Ectodermal cell (in vitro differentiated cells): ENCODE data around the gene DAW1.

Source experiments
- H3K27ac ChIP-seq: 2 replicates; pipeline ENCODE4 v1.7.0; 2013; ENCODE audit warnings: mild to moderate bottlenecking, low read depth, low read length; ENCODE audit not compliant: insufficient read depth, poor library complexity, severe bottlenecking
- H3K27me3 ChIP-seq: 2 replicates; pipeline ENCODE4 v1.7.0; 2013; ENCODE audit warnings: mild to moderate bottlenecking, low read length; ENCODE audit not compliant: insufficient read depth, control insufficient read depth, poor library complexity, severe bottlenecking
- H3K36me3 ChIP-seq: one replicate; pipeline ENCODE4 v1.7.0; 2013; ENCODE audit warnings: low read length; ENCODE audit not compliant: control insufficient read depth, insufficient read depth
- H3K4me1 ChIP-seq: one replicate; pipeline ENCODE4 v1.7.0; 2013; ENCODE audit warnings: low read length; ENCODE audit not compliant: control insufficient read depth, insufficient read depth
- H3K4me3 ChIP-seq: 2 replicates; pipeline ENCODE4 v1.7.0; 2013; ENCODE audit warnings: low read depth, low read length, control low read depth; ENCODE audit not compliant: insufficient read depth
- H3K9me3 ChIP-seq: 2 replicates; pipeline ENCODE4 v1.7.0; 2013; ENCODE audit warnings: mild to moderate bottlenecking, low read length, moderate library complexity; ENCODE audit not compliant: control insufficient read depth
- WGBS, 2 experiments: methylation state at CpG; one replicate each; pipeline ENCODE4 v1.1.7; 2013; ENCODE audit warnings: missing lambda C conversion rate in 2 of 2; 5-methylcytosine and 5-hydroxymethylcytosine counted together

The DAW1 gene

DNA sequence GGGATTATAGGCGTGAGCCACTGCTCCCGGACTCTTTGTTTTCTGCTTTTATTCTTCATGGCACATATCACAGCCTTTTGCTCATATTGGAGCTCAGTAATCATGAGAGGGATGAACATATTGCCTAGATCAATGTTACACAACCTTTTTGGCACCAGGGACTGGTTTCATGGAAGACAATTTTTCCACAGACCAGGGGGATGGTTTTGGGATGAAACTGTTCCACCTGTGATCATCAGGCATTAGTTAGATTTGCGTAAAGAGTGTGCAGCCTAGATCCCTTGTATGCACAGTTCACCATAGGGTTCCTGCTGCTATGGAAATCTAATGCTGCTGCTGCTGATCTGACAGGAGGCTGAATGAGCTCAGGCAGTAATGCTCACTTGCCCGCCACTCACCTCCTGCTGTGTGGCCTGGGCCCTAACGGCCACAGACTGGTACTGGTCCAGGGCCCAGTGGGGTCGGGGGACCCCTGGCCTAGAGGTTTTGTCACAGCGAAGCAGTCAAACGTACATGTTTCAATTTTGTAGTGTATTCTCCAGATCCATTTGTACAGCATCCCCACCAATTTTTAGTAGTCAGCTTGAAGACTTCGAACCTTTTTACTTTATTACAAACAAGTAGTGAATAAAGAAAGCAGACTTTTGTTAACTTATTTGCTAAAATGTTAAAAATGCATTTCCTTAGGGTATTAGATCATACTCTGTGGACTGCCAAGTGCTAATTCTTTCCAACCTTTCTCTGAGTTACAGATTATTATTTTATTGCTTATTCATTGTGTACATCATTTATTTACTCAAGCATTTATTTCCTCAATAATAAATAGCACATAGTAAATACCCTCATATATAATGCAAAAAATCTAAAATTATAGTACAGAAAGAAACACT, 6.2 kb downstream of the DAW1 start:
- no peak overlapping the region for H3K4me3 ChIP-seq
- no peaks in the 10 kb centered on the region for H3K9me3 ChIP-seq
- no peaks in the 10 kb centered on the region for H3K4me1 ChIP-seq
- H3K36me3 ChIP-seq: no peaks in the 10 kb centered on the region
- no peak overlapping the region for H3K27ac ChIP-seq
- 66 to 68% methylated on average over 8 of the region's 9 CpGs for WGBS, 2 experiments
- no peaks in the 10 kb centered on the region for H3K27me3 ChIP-seq

GRCh38 chr2:227880460-227880859, 9.0 kb downstream of the DAW1 start:
- Histone ChIP-seq H3K4me1 (no peaks in the 10 kb centered on the region), H3K27ac (no peak overlapping the region), H3K36me3 (no peaks in the 10 kb centered on the region), H3K27me3 (no peaks in the 10 kb centered on the region), H3K4me3 (no peak overlapping the region), H3K9me3 (no peaks in the 10 kb centered on the region)
- 91 to 97% methylated on average over 3 of the region's 3 CpGs for WGBS, 2 experiments

DNA sequence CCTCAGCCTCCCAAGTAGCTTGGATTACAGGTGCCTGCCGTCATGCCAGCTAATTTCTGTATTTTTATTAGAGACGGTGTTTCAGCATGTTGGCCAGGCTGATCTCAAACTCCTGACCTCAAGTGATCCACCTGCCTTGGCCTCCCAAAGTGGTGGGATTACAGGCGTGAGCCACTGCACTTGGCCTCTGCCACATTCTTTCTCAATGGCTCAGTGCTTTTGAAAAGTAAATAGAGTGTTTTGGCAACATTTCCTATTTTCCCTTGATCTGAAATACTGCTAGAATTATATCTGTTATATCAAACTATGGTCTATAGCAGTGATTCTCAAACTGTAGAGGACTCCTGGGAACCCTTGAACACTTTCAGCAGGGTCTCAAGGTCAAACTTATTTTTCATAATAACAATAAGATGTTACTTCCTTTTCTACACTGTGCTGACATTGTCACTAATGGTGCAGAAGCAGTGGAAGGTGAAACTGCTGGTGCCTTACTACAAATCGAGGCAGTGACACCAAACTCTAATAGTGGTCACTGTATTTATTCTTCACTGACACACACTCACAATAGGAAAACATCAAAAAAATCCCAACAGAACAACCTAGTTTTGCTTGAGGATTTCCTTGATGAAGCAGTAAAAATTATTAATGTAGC, 10.6 kb downstream of the DAW1 start:
- 87 to 92% methylated on average over 4 of the region's 4 CpGs for WGBS, 2 experiments
- H3K4me1 ChIP-seq: no peaks in the 10 kb centered on the region
- no peaks in the 10 kb centered on the region for H3K9me3 ChIP-seq

DNA sequence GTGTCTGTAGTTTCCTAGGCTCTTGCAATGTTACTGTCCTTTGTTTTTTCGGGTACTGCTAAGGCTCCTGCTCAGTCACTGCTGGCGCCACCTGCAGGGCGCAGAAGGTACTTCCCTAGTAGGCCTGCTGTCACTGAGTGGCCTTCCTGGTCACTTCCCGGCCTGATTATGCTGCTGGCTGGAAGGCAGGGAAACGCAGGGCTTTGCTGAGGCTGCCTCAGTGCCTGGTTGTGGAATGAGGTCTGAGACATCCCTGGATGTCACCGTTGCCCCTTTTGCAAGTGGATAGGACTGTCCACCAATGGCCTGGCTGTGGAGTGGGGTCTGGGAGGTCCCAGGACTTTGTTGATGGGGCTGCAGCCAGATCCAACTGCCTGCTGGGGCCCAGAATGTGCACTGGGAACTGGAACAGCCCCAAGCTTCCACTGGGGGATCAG, 13.1 kb downstream of the DAW1 start:
- Histone ChIP-seq H3K27me3 (no peaks in the 10 kb centered on the region), H3K4me3 (no peak overlapping the region), H3K4me1 (no peaks in the 10 kb centered on the region), H3K36me3 (no peaks in the 10 kb centered on the region), H3K9me3 (no peaks in the 10 kb centered on the region), H3K27ac (no peak overlapping the region)
- WGBS, 2 experiments: 24% methylated on average over 6 of the region's 6 CpGs

More for the DNA sequence above, 10.6 kb downstream of the DAW1 start:
- no peak overlapping the region for H3K27ac ChIP-seq
- no peaks in the 10 kb centered on the region for H3K36me3 ChIP-seq
- no peaks in the 10 kb centered on the region for H3K27me3 ChIP-seq
- no peak overlapping the region for H3K4me3 ChIP-seq

DNA sequence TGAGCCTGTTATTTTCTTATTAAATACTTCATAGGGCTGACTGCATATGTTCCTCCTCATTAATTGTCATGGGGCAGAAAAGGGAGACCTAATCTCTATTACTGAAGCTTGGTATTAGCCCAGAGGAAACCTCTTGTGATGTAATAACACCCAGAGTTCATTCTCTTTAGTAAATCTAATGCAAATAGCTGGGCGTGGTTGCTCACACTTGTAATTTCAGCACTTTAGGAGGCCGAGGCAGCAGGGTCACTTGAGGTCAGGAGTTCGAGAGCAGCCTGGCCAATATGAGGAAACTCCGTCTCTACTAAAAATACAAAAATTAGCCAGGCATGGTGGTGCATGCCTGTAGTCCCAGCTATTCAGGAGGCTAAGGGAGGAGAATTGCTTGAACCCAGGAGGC, 14.7 kb downstream of the DAW1 start:
- Histone ChIP-seq H3K27ac (no peak overlapping the region), H3K4me1 (no peaks in the 10 kb centered on the region), H3K4me3 (no peak overlapping the region), H3K9me3 (no peaks in the 10 kb centered on the region), H3K36me3 (no peaks in the 10 kb centered on the region), H3K27me3 (no peaks in the 10 kb centered on the region)
- WGBS, 2 experiments: 85 to 88% methylated on average over 4 of the region's 4 CpGs

DNA sequence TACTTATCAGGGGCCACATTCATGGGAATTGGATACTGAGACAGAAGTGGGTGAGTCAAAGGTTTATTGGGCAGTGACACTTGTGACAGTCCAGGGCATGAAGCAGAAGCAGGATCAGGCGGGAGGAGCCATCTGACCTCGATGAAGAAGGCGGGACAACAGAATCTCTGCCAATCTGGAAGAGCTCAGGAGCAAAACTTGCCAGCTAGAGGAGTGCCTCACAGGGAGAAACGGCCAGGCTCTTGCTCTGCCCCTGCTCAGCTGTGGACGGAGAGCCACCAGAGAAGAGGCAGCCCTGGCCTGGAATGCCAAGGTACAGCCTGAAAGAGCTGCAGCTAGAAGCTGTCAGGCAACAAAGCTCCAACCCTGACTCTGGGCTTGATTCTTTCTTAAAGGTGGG, 16.9 kb downstream of the DAW1 start:
- Histone ChIP-seq H3K4me3 (no peak overlapping the region), H3K36me3 (no peaks in the 10 kb centered on the region), H3K27ac (no peak overlapping the region), H3K27me3 (no peaks in the 10 kb centered on the region), H3K4me1 (no peaks in the 10 kb centered on the region), H3K9me3 (no peaks in the 10 kb centered on the region)
- 66 to 70% methylated on average over 5 of the region's 5 CpGs for WGBS, 2 experiments

DNA sequence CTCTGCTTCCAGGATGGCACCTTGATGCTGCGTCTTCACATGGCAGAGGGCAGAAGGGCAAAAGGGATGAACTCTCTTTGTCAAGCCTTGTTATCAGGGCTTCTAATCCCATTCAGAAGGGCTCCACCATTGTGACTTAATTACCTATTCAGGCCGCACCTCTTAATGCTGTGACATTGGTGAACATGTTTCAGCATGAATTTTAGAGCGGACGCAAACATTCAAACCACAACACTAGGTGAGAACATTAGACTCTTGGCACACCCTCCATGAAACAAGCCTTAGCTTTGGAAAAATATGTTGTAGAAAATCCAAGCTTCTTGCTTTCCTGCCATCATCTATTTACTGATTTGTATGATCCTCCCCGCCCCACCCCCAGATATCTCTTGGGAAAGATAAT, 17.9 kb downstream of the DAW1 start:
- Histone ChIP-seq H3K4me1 (no peaks in the 10 kb centered on the region), H3K4me3 (no peak overlapping the region), H3K27me3 (no peaks in the 10 kb centered on the region), H3K27ac (no peak overlapping the region), H3K9me3 (no peaks in the 10 kb centered on the region), H3K36me3 (no peaks in the 10 kb centered on the region)
- WGBS, 2 experiments: 89 to 98% methylated on average over 4 of the region's 5 CpGs

- no peaks in the 10 kb centered on the region for H3K4me1 ChIP-seq
- H3K27ac ChIP-seq: no peak overlapping the region
- H3K4me3 ChIP-seq: no peak overlapping the region
- WGBS, 2 experiments: 22 to 47% methylated on average over 1 to 2 of the region's 2 CpGs
- no peaks in the 10 kb centered on the region for H3K9me3 ChIP-seq
- no peaks in the 10 kb centered on the region for H3K27me3 ChIP-seq
- no peaks in the 10 kb centered on the region for H3K36me3 ChIP-seq
Measured at GRCh38 chr2:227890495-227891079, 19.2 kb downstream of the DAW1 start.

GRCh38 chr2:227891673-227892072, 20.2 kb downstream of the DAW1 start:
- H3K4me1 ChIP-seq: no peaks in the 10 kb centered on the region
- H3K9me3 ChIP-seq: no peaks in the 10 kb centered on the region
- H3K36me3 ChIP-seq: no peaks in the 10 kb centered on the region
- H3K4me3 ChIP-seq: no peak overlapping the region
- H3K27ac ChIP-seq: no peak overlapping the region
- 83 to 100% methylated on average over 1 to 2 of the region's 2 CpGs for WGBS, 2 experiments
- no peaks in the 10 kb centered on the region for H3K27me3 ChIP-seq

- no peaks in the 10 kb centered on the region for H3K9me3 ChIP-seq
- no peaks in the 10 kb centered on the region for H3K36me3 ChIP-seq
- 81 to 83% methylated on average over 2 of the region's 2 CpGs for WGBS, 2 experiments
- no peak overlapping the region for H3K27ac ChIP-seq
- no peaks in the 10 kb centered on the region for H3K27me3 ChIP-seq
- H3K4me3 ChIP-seq: no peak overlapping the region
- no peaks in the 10 kb centered on the region for H3K4me1 ChIP-seq
Measured at GRCh38 chr2:227903381-227903780, 31.9 kb downstream of the DAW1 start.
